AML-193 (cell line): ENCODE data around the gene KCNG2.

Experiments
- DNase-seq, 2 experiments: peaks; one replicate each; lab custom pipeline; 2025; lab: John Stamatoyannopoulos, UW

KCNG2 gene

GRCh38 chr18:79884963-79885728 is 87.4 kb downstream of the KCNG2 start:
- no peak for DNase-seq

DNA sequence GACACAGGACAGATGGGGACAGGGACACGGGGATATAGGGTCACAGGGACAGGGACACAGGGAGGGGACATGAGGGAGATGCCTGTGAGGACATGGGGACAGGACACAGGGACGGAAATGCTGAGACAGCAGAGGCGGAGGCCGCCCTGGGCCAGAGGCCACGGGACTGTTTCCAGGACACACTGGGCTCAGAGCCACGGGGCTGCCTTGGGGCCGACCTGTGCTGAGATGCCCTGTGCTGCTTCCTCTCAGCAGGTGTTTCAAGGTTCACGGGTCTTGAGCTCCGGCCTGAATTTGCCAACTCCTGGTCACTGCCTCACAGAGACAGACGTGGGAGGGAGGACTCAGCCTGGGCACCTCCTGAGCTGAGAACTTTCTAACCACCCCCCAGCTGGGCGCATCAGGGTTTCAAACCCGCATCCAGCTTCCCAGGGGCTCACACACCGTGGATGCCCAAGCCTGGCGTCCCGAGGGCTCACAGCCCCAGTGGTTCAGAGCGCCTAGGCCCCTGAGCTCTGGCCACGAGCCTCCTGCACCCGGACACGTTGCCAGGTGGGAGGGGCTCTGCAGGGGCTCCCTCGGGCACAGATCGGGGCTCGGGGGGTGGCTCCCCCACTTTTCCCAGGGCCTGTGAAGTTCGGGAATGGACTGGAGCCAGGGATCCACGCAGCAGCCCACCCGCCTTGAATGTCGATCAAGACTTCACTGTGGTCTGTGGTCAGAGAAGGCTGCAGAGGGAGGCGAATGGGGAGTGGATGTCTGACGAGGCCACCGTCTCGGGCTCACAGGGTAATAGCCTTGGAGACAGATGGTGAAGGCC is 89.7 kb downstream of the KCNG2 start:
- no peak for DNase-seq

GRCh38 chr18:79888016-79888415 is 90.3 kb downstream of the KCNG2 start:
- DNase-seq: no peak

DNA sequence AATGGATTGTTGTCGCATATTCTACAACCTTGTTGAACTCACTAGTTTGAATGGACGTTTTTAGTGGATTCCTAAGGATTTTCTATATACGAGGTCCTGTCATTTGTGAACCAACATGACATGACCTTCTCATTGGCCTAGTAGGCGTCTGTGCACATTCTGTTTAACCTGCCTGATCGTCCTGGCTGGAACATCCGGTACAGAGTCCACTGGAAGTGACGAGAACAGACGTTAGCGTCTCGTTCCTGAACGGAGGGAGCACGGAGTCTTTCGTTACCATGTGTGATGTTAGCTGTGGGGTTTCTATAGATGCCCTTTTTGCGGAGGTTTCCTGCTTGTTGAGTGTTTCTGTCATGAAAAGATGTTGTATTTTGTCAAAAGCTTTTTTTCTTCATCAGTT is 91.8 kb downstream of the KCNG2 start:
- DNase-seq: no peak

- DNase-seq: no peak
Measured at GRCh38 chr18:79890674-79891073, 92.9 kb downstream of the KCNG2 start.

- DNase-seq: no peak
Measured at GRCh38 chr18:79896738-79897137, 99.0 kb downstream of the KCNG2 start.

DNA sequence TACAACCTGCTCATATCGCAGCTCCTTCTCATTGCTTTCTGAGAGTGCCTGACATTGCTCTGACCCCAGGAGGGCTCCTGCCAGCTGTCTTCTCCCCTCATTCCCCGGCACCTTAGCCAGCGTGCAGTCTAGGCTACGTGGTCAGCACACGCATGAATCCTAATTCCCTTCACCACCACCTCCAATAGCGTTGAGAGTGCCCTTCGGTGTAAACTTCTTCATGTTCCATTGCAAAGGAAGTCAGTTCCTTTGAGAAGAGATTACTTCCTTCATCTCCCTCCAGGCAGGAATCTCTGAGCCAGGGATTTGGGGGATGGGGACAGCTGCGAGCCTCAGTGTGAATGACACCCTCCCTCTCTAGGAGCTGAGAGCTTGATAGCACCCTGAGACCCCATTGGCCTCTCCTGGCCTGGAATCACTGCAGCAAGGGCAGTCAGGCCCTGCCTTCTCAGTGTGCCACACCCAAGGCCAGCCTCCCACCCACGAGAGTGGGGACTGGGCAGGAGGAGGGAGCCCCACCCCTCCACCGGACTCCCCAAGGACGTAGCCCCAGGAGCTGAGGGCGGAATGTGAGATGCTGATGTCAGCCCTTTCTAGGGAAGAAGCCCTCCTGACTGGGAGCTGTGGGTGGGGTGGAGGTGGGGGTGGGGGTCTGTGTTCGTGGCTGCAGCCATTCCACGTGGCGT is 100.3 kb downstream of the KCNG2 start:
- DNase-seq: no peak

DNA sequence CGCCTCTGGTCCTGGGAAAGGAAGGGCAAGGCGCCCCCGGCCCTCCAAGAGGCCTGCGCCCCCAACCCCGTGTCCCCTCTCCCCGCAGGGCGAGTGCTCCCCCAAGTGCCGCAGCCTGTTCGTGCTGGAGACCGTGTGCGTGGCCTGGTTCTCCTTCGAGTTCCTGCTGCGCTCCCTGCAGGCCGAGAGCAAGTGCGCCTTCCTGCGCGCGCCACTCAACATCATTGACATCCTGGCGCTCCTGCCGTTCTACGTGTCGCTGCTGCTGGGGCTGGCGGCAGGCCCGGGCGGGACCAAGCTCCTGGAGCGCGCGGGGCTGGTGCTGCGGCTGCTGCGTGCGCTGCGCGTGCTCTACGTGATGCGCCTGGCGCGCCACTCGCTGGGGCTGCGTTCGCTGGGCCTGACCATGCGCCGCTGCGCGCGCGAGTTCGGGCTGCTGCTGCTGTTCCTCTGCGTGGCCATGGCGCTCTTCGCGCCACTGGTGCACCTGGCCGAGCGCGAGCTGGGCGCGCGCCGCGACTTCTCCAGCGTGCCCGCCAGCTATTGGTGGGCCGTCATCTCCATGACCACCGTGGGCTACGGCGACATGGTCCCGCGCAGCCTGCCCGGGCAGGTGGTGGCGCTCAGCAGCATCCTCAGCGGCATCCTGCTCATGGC is 101.3 kb downstream of the KCNG2 start:
- DNase-seq: no peak

DNA sequence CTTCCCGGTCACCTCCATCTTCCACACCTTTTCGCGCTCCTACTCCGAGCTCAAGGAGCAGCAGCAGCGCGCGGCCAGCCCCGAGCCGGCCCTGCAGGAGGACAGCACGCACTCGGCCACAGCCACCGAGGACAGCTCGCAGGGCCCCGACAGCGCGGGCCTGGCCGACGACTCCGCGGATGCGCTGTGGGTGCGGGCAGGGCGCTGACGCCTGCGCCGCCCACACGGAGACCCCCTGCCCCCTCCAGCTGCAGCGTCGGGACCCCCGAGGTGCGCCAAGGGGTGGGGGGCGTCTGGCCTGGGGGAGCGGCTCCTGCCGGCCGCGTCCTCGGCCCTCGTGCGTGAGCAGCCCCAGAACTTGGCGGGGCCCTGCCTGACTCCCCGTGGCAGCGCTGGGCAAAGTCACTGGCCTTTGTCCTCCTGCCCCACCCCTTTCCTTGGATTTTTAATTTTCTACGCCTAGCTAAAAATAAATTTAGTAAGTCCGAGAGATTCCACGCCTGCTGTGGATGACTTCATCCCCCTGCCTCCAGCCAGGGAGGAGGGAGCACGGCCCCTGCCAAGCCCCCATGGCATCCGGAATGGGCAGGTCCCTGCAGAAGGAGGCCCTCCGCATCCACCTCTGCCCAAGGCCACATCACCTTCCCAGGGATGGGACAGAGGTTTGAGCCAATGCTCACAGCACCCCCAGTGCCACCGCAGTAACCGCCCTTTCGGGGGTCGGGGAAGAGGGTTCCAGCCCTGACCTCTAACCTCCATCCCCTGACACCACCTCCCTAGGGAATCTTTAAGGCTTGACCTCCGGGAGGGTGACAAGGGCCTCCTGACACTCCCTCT is 102.1 kb downstream of the KCNG2 start:
- DNase-seq: no peak

DNA sequence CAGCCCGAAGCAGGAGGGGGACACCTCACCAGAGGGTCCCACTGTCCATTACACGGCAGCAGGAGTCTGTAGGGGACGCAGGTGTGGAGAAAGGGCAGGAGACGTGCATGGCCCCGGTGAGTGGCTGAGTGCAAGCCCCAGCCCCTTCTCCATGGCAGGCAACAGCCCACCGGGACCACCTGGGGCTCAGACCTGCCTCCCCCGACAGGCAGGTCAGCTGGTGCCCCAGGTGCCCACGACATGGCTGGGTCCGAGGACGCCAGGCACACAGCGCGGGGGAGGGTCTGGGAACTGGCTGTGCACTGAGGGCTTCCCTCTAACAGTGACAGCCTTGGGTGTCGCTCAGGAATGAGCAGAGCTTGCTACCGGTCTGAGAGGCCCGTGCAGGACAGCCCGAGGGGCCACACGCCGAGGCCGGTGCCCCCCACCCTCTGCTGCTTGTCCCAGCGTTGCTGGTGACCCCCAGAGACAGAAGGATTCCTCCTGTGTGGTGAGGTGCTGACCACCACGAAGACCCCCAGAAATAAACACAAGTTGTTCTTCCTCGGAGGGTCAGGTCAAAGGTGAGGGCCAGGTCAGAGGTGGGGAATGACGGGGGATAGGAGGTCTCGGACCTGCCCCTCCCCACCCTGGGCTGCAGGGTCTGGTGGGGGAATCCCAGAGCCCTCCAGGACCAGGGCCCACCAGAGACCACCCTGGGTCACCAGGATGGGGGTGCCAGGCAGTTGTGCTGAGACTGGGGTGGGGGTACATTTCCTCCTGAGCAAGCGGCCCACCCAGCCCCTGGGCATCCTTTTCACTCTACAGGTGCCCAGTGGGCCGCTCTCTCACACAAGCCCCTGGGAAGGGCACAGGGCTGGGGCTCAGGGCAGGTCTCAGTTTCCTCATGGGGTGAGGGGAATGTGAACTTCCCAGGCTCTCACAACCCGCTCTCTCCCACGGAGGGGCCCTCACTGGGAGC is 103.2 kb downstream of the KCNG2 start:
- DNase-seq: no peak

- no peak for DNase-seq
Measured at GRCh38 chr18:79901665-79902064, 103.9 kb downstream of the KCNG2 start.

DNA sequence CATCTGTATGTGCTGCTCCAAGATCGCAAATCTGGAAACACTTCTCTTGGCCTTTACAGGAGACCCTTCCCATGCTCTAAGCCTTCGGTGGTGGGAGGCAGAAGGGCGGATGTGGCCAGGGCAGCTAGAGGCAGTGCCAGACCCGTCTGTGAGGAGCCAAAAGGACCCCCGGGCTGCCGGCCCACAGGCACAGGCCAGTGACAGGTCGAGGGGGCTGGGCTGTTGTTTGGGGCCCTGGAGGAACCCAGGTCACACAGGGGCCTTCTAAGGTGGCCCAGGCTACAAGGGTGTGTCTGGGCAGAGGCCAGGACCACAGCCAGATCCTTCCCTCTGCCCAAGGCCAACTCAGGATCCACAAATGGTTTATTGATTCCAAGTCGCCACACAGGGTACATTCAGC is 104.3 kb downstream of the KCNG2 start:
- no peak for DNase-seq

- DNase-seq: no peak
Measured at GRCh38 chr18:79902640-79903039, 104.9 kb downstream of the KCNG2 start.

- DNase-seq: no peak
Measured at GRCh38 chr18:79903071-79903635, 105.4 kb downstream of the KCNG2 start.

DNA sequence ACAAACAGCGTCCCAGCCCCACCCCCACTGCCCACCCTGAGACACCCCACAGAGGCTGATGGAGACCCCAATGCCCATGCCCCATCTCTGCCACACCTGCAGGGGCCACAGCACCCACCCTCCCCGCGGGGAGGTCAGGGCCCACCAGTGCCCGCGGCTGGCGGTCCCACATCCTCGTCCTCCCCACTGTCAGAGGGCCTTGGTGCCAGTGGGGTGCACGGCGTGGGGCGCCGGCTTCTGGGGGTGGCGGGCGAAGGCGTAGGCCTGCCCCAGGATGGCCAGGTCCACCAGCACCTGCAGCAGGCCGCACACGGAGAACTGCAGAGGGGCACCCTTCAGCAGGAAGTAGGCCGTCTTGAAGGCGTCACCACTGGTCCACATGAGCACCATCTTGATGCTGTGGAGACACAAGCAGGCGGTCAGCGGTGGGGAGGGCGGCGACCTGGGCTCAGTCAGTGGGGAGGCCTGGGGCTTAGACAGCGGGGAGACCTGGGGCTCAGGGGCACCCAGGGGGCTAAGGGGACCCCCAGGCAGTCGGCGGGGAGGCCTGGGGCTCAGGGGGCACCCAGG is 106.1 kb downstream of the KCNG2 start:
- no peak for DNase-seq

DNA sequence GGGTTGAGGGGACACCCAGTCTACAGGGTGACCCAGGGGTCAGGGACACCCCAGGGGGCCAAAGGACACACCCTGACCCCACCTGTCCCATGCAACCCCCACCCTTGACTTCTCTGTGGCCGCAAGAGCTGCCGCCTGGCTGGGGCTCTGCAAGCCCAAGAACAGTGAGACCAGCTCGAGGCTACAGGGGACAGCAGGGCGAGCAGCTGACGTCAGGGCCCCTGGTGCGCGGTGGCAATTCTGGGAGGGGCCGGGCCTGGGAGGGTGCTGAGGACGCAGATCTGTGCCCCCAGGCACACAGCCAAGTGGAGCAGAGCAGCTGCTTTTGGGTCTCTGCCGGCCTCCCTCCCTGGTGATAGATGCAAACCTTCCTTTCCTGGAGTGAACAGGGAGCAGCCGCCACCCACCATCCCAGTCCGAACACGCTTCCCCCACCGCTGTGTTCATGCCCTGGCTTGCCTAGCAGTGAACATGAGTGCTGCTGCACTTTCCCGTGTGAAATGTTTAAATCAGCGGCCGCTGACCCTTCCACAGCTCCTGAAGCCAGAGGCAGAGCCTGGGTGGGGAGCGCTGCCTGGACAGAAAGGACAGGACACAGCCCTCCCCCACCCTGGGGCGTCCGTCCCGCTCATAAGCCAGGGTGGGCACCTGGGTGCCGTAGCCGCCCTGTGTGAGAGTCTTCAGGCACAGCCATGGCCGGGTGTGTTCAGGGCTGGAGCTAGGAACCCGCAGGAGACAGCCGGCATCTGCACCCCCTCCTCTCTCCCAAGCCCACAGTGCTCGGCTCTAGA is 106.8 kb downstream of the KCNG2 start:
- DNase-seq: no peak

DNA sequence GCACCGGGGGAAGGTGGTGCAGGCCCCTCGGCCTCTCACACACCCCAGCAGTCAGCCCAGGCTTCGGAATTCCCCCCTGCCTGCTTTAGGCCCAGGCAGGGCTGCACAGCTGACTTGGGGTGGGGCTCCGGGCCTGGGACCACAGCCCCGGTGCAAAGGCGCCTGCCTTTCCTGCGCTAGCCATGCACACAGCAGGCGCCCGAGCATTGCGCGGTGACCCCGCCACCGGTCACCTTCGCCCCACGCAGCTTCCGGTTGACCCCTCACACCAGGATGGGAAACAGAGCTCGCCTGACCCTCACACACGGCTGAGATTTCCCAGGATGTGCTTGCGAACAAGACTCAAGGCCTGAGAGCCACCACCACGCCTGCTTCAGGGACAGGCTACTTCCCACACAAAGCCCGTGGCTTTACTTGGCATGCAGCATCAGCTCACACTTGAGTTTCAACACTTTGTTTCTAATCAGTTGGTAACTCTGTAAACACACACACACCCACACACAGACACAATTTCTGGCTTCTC is 107.7 kb downstream of the KCNG2 start:
- no peak for DNase-seq

DNA sequence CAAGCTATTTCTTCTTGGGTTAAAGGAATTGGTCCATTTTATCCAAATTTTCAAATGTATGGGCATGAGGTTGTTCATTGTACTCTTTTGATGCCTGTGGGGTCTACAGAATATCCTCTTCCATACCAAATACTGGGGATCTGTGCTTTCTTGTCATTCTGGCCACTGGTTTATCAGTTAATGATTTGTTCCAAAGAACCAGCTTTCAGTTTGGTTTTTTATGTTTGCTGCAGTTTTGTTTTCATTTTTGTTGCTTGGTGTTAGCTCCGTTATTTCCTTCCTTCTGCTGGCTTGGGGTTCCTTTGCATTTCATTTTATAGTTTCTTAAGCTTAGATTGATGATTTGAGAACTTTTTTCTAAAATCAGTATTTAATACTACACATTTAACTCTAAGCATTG is 108.3 kb downstream of the KCNG2 start:
- no peak for DNase-seq
